AG04450 (cell line): ENCODE measurements around the gene TOP3B. TPM values are rescaled to one million over a fixed set of nuclear protein-coding genes. Genes with fewer than 3 reads are reported as not detected.

ENCODE experiments used
- CTCF ChIA-PET: fragments of 300-600, 350-600 bp; formaldehyde crosslinking; extraction: SDS; loops from one replicate; lab custom pipeline; 2022; ENCODE audit warnings: antibody characterized with exemption, inconsistent platforms; lab: Charles Lee
- POLR2A ChIA-PET: fragments of 350-600 bp; formaldehyde crosslinking; extraction: SDS; loops from one replicate; lab custom pipeline; 2021; ENCODE audit warnings: antibody characterized with exemption, inconsistent platforms; lab: Yijun Ruan, JAX
- DNase-seq: peaks from one replicate; pipeline ENCODE4 v3.0.0-alpha.2; 2011; ENCODE audit warnings: low read depth, low spot score
- H3K27ac ChIP-seq: one replicate; pipeline ENCODE4 v1.5.1; 2012; ENCODE audit warnings: low read depth, low read length, control low read depth
- H3K27me3 ChIP-seq: one replicate; pipeline ENCODE4 v1.6.0; 2012; ENCODE audit warnings: low read length; ENCODE audit not compliant: control insufficient read depth, insufficient read depth
- H3K4me3 ChIP-seq: 2 replicates; pipeline ENCODE4 v1.5.1; 2011; ENCODE audit warnings: mild to moderate bottlenecking, low read depth, low read length, control low read depth
- H3K9me3 ChIP-seq: 2 replicates; pipeline ENCODE4 v1.5.1; 2012; ENCODE audit warnings: low read length; ENCODE audit not compliant: control insufficient read depth, insufficient read depth
- CTCF ChIP-seq: IDR thresholded peaks from 2 replicates; pipeline ENCODE4 v1.5.1; 2011; ENCODE audit warnings: low read depth, low read length, control low read depth, inconsistent platforms
- polyA plus RNA-seq: library from polyadenylated mRNA; depleted of rRNA; stranded (reverse); fragments of >200 nt; gene quantifications from 2 replicates; pipeline ENCODE4 v1.2.3, GENCODE V29; 2011; rRNA removed

Gene TOP3B
- polyA plus RNA-seq, 1 experiment: 10.3 TPM

GRCh38 chr22:21909871-21910270 is 72.7 kb downstream of the TOP3B start:
- Histone ChIP-seq H3K27me3 (no peaks in the 10 kb centered on the region), H3K27ac (no peak overlapping the region), H3K4me3 (no peak overlapping the region), H3K9me3 (no peaks in the 10 kb centered on the region)
- no peak for TF ChIP-seq CTCF
- DNase-seq: no peak
- CTCF ChIA-PET: no interaction called here
- POLR2A ChIA-PET: no interaction called here

GRCh38 chr22:21907638-21908522 is 74.7 kb downstream of the TOP3B start:
- CTCF ChIA-PET: interaction anchor here (0.9 kb wide), 1 partner anchor 9 kb away, joined by 7 read pairs; no protein-coding TSS in a partner anchor
- POLR2A ChIA-PET: no interaction called here
- DNase-seq: no peak

More at GRCh38 chr22:21907638-21908522, 74.7 kb downstream of the TOP3B start:
- TF ChIP-seq CTCF: no peak
- no peak overlapping the region for H3K27ac ChIP-seq
- no peaks in the 10 kb centered on the region for H3K27me3 ChIP-seq
- H3K9me3 ChIP-seq: no peaks in the 10 kb centered on the region
- no peak overlapping the region for H3K4me3 ChIP-seq

Other genes with a start within 250 kb of the TOP3B start
- 5.5 and 6.1 TPM in 2 replicates for gene YPEL1, start 247.0 kb downstream of the TOP3B start, polyA plus RNA-seq
- 152 and 154 TPM in 2 replicates for gene MAPK1, start 115.1 kb downstream of the TOP3B start, polyA plus RNA-seq
- 17.7 and 21.2 TPM in 2 replicates for gene PPM1F, start 29.9 kb downstream of the TOP3B start, polyA plus RNA-seq